22Rv1 (cell line): ENCODE data around the gene CHST8.

Experiments
- H3K27ac ChIP-seq: fragments of 450-650 bp; 2 replicates; pipeline ENCODE4 v1.5.1; 2017
- ZFX ChIP-seq: fragments of 450-650 bp; IDR thresholded peaks from 2 replicates; pipeline ENCODE4 v1.6.1; 2017; ENCODE audit warnings: antibody characterized with exemption, borderline replicate concordance
- TF ChIP-seq, protein P1 (sequence below): fragments of 450-650 bp; IDR thresholded peaks from 2 replicates; pipeline ENCODE4 v1.5.1; 2017; ENCODE audit warnings: mild to moderate bottlenecking

Gene CHST8, protein sequence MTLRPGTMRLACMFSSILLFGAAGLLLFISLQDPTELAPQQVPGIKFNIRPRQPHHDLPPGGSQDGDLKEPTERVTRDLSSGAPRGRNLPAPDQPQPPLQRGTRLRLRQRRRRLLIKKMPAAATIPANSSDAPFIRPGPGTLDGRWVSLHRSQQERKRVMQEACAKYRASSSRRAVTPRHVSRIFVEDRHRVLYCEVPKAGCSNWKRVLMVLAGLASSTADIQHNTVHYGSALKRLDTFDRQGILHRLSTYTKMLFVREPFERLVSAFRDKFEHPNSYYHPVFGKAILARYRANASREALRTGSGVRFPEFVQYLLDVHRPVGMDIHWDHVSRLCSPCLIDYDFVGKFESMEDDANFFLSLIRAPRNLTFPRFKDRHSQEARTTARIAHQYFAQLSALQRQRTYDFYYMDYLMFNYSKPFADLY

DNA sequence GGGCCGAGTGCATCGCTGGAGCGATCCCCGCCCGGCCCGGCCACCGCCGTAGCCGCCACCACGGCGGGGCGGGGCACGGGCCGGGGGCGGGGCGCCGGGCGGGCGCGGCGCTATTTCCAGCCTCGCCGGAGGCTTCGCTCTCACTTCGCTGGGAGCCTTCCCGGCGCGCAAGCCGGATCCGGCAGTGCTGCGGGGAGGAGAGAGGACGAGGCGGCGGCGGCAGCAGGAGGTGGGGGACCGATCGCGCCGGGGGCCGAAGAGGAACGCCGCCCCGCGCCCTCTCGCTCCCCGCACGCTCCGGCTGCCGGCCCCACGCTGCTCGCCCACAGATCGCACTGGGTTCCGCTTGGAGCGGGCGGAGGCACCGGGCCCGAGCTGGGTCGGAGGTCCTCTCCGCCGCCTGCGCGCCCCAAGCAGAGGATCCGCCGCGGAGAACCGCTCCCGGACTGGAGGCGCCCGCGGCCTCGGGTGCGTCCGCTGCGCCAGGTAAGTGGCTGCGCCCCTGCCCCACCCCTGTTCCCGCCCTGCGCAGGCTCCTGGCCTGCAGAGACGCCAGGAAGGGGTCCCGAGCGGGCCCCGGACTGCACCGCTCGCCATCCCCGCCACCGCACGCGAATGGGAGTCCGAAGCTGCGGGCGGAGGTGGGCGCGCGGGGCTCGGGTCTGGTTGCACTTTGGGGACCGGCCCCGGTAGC, at the start of gene CHST8:
Gene CHST8, plus strand, starts transcription at position 143 of the 694 bp plus-strand sequence. CDS start 67,309 bp downstream, outside the sequence.
- no peak within 1 kb of the TSS for H3K27ac ChIP-seq
- TF ChIP-seq, protein P1, sequence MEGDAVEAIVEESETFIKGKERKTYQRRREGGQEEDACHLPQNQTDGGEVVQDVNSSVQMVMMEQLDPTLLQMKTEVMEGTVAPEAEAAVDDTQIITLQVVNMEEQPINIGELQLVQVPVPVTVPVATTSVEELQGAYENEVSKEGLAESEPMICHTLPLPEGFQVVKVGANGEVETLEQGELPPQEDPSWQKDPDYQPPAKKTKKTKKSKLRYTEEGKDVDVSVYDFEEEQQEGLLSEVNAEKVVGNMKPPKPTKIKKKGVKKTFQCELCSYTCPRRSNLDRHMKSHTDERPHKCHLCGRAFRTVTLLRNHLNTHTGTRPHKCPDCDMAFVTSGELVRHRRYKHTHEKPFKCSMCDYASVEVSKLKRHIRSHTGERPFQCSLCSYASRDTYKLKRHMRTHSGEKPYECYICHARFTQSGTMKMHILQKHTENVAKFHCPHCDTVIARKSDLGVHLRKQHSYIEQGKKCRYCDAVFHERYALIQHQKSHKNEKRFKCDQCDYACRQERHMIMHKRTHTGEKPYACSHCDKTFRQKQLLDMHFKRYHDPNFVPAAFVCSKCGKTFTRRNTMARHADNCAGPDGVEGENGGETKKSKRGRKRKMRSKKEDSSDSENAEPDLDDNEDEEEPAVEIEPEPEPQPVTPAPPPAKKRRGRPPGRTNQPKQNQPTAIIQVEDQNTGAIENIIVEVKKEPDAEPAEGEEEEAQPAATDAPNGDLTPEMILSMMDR: no peak
- no peak for TF ChIP-seq ZFX

DNA sequence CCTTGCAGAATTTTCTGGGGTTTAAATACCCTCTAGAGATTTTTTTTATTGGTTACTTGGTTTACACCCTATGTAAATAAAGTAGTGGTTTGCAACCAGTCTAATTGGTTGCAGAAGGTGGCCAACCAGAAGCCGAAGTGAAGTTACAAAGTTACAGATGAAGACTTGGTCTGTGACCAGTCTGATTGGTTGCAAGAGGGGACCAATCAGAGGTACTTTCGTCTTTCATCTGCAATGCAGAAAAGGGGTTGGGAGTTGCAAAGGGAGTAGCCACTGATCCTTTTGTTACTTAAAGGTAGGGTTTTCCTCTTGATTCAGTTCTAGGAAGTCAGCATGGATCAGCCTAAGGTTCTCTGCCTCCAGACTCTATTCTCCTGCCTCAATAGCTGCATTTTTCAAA, 48.8 kb upstream of the CHST8 start:
- TF ChIP-seq, protein P1: no peak
- TF ChIP-seq ZFX: no peak
- H3K27ac ChIP-seq: no peak overlapping the region

DNA sequence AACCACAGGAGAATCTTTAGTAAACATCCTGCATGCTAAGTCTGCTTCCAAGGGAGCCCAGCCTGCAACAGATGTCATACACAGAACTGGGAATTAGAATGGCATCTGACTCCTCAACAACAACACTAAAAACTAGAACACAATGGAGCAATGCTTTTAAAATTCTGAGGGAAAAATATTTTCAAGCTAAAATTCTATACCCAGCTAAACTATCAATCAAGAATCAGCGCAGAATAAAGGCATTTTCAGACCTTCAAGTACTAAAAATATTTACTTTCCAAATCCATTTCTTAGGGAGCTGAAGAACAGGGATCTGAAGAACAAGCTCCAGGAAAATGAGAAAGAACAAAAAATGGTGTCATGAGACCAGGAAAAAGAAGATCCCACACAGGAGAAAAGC, 46.9 kb upstream of the CHST8 start:
- no peak overlapping the region for H3K27ac ChIP-seq
- TF ChIP-seq, protein P1: no peak
- TF ChIP-seq ZFX: no peak

DNA sequence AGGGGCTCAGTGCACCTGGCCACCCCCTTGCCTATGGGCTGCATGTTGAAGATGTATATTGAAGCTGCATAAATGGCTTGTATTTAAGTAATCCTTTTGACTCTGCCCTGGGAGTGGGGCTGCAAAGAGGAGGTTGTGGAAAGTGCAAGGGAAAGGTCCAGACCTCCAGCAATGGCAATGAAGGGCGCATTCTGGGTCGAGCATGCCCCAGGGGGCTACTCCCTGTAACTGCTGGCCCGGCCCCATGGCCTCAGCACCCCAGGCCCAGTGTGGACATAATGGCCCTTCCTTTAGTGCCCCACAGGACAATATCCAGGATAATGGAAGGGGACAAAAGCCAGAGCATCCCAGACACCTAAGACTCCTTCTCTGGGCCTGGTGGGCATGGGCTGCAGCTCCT, 43.1 kb upstream of the CHST8 start:
- no peak overlapping the region for H3K27ac ChIP-seq
- TF ChIP-seq, protein P1: no peak
- TF ChIP-seq ZFX: no peak

DNA sequence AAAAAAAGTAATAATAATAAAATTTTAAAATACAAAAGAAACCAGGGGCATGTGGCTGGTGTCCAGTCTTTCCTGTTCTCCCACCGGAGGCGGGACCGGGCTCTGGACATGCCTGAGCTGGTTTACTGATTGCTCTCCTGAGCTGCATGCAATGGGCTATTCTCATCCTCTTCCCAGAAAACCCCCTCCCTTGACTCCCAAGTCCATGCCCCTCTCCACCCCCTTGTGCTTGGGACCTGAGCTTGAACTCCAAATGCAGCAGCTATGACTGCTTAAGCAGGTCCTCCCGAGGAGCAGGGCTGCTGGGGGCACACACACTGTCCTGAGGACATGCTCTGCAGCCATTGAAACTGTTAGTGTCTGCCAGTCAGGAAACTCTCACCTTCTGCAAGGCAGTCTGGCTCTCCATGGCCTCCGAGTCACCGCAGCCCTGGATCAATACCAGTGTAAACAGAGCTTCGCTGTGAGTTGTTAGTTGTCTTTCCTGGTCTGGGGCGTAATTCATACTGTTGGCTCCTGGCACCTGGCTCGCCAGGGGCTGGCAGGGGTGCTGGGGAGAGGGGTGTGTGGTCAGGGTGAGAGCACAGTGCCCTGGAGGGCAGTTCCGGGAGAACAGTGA, 41.6 kb upstream of the CHST8 start:
- no peak overlapping the region for H3K27ac ChIP-seq
- no peak for TF ChIP-seq ZFX
- TF ChIP-seq, protein P1: no peak

DNA sequence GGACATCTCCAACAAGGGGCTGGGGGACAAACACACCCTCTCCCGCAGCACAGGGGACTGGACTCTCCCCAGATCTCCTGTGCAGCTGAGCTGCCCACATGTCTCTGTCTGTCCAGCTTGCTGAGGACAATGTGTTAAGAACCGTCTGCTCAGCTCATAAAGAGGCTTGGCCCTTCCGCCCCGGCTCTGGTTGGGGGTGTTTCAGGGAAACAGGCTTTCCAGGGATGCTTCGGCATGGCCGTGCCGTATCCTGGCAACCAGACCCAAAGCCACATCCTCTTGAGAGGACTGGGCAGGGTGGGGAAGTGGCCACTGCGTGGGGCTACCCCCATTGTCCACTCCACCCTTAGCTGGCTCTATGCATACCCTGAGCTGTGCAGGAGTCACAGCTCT, 41.1 kb upstream of the CHST8 start:
- TF ChIP-seq ZFX: no peak
- TF ChIP-seq, protein P1: no peak
- H3K27ac ChIP-seq: no peak overlapping the region
